GM19397 (cell line): Measurements from ENCODE around the gene CALCOCO1.
"Not testable (repeated sequence)": the region's sequence is repeated elsewhere in the genome, so short reads cannot be mapped to it uniquely, and the experiment has no call there.

Source experiments
- ATAC-seq: cut with Tn5 transposase; IDR thresholded peaks from one replicate; pipeline ENCODE4 v1.9.1; 2021; ENCODE audit warnings: mild to moderate bottlenecking, moderate library complexity; ENCODE audit not compliant: unreplicated experiment

CALCOCO1 gene, protein sequence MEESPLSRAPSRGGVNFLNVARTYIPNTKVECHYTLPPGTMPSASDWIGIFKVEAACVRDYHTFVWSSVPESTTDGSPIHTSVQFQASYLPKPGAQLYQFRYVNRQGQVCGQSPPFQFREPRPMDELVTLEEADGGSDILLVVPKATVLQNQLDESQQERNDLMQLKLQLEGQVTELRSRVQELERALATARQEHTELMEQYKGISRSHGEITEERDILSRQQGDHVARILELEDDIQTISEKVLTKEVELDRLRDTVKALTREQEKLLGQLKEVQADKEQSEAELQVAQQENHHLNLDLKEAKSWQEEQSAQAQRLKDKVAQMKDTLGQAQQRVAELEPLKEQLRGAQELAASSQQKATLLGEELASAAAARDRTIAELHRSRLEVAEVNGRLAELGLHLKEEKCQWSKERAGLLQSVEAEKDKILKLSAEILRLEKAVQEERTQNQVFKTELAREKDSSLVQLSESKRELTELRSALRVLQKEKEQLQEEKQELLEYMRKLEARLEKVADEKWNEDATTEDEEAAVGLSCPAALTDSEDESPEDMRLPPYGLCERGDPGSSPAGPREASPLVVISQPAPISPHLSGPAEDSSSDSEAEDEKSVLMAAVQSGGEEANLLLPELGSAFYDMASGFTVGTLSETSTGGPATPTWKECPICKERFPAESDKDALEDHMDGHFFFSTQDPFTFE

DNA sequence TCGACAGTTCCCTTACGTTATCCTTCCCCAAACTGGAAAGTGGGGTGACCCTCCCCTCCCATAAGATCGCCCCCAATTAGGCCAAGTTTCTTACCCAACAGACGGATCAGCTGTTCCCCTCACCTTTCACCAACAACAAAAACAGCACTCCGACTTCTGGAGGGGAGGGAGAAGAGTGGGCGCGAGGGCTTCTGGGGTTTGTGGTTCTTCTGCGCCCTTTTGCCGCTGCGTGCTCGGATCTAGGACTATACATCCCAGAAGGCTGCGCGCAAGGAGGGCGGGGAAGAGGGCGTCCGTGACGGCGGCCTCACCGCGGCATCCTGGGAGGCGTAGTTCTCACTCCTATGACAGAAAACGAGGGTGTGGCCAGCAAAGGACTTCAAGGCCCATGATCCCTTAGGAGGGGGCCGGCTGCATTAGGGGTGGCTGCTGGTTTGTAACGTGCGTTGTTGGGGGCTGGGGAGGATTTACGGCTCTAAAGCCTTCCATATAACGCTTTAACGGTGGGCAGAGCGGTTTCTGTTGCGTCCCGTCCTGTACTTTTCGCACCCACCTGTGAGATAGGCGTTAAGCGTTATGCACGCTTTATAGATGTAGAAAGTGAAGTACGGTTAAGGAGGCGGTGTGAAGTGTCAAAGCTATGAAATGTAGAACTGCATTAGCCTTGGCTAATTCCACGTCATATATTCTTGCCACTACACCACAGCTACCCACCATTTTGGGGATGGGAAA lies at the start of gene CALCOCO1:
Gene CALCOCO1, minus strand, starts transcription at position 143 of the 732 bp plus-strand sequence. CDS start 2,210 bp downstream, outside the sequence.
- ATAC-seq = peak; percentile 99

DNA sequence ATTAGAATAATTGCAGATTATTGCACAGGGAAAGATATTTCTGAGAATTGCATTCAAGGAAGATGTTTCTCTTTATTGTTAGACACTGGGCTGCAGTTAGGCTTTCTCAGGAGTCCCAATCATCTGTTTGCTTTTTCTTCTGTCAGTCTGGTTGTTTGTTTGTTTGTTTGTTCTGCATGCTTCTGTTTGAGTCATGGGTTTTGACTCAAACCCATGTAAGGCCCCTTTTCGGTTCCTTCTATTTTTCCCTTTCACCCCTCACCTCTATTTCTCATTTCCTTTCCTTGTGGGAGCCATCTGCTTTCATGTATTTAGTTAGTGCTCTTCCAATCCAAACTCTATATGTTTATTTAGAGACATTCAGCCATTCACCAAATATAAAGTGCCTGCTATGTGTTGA lies 49.6 kb upstream of the CALCOCO1 start:
- ATAC-seq = no peak

DNA sequence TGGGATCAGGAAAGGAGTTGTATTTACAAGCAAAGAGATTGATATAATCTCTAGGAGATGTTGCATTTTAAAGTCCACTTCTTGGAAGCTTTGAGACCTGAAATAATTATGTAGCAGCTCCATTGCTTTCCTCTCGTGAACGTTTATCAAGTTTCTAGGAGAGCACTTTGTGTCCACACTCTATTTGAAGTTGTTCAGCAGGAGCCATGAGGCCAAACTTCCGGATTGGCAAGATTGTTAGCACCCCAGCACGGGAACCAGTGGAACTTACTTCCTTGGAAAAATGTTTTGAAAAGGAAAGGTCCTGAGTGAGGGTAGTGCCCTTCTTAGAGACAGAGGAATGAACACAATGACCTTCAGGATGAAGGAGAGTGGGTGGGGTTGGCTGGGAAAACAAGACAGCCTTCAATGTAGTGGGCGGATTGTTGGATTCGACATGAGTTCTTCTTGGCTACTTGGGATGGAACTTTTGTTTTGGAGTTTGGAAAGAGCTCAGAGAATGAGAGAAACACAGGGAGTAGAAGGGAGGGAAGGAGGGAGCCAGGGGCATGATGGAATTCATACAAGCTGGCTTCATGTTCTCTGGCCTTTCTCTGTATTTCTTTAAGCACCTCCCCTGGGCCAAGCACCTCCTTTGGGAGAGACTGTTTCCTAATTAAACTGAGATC lies 48.4 kb upstream of the CALCOCO1 start:
- ATAC-seq = no peak

DNA sequence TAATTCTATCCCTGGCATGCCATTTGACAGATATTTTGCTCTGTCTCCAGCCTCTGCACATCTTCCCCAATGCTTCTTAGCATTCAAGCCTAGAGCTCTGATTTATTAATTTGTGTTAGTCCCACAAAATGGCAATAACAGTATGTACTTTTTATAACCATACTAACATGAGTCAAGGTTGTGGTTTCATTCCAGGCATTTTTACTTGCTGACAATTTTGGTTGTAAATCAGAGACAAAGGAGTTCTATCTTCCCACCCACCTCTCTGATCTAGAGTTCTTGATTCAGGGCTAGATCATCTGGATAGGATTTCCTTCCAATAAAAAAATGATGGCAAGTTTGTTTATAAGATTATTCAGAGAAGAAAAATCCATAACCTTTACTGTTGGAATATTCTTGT lies 43.0 kb upstream of the CALCOCO1 start:
- no peak for ATAC-seq

DNA sequence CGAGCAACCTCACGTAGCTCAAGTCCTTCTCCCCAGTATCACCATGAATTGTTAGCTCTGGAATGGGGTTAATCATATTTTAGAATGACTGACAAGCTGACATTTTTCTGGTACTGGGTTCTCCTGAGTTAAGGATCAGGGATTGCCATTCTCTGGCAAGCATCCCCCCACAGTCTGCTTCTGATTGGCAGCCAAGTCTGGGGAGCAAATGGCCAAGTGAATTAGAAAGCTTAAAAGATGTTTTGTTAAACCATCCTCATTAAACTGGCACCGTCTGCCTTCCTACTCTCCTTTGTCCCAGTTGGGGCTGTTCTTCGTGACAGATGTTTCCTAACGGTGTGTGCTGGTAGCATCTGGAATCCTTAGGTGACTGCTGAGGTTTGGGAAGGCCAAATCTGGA lies 41.7 kb upstream of the CALCOCO1 start:
- no peak for ATAC-seq

DNA sequence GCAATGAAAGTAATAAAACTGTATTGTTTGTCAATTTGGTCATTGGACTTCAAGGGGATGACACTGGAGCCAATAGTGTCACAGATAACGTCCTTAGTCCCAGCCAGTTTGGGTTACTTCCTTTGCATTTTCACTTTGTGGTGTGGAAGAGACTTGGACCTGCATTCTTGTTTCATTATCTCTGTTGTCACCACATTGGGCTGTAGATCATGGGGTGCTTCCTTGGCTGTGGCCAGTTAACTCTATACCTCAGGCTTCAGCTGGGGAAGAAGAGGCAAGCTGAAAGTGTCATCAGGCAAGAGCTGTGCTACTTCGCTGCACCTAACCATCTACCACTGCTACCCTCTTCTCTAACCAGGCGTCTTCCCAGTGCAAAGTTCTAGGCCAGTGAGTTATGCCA lies 39.6 kb upstream of the CALCOCO1 start:
- no peak for ATAC-seq

DNA sequence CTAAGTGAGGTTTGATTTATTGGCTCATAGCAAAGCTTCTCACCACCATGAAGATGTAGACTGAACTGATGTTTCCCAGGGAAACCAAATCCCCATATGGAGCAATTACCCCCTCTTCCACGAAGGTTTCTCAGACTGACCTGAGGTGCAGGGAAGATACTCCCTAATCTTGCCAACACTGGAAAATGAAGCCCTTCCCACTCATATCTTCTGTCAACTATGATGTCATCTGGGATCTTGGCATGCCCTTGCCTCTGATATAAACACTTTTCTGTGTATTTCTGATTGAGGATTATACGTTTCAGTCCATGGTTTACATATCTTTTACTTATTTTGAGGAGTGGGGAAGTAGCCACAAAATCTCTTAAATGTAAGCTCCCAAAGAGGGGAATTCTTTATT lies 38.6 kb upstream of the CALCOCO1 start:
- ATAC-seq = no peak

DNA sequence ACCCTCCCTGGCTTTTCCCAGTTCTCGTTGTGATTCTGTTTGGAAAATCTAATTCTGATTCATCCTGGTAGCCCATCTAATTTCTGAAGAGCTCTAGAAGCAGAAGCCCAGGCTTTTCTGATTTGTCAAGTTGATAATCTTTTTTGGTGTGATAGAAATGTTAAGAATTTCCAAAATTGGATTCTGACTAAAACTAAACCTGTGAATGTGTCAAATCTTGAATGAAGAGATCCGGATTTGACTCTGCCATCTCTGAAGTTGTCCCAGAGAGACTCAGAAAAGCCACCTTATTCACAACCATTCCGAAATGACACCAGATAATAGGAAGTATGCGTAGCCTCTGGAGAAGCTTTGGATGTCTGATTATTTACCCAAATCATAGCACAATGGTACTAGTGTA lies 37.4 kb upstream of the CALCOCO1 start:
- no peak for ATAC-seq

DNA sequence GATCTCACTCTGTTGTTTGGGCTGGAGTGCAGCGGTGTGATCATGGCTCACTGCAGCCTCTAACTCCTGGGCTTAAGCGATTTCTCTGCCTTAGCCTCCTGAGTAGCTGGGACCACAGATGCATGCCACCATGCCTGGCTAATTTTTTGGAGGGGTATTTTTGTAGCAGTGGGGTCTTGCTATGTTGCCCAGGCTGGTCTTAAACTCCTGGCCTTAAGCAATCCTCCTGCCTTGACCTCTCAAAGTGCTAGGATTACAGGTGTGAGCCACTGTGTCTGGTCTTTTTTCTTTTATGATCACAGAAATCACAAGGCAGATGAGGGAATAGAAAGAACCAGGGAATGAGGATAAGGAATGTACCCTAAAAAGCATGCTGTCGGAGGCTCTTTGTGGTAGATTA lies 35.5 kb upstream of the CALCOCO1 start:
- ATAC-seq = not testable (repeated sequence)

DNA sequence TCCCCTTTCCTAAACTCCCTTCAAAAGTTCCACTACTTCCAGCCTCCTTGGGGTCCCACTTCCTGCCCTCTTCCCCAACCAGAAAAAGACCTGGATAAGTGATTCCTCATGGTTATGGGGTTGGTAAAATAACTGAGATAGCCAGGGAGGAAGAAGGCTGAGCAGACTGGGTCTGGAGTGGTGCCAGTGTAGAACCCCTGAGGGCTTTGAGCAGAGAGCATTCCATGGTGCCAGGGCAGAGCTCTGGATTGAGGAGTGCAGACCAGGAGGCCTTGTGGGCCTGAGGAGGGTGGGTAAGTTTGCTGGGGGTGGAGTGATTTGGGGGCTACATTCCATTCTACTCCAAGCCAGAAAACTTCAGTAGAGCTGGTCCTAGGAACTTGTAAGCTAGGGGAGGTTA lies 34.1 kb upstream of the CALCOCO1 start:
- no peak for ATAC-seq

DNA sequence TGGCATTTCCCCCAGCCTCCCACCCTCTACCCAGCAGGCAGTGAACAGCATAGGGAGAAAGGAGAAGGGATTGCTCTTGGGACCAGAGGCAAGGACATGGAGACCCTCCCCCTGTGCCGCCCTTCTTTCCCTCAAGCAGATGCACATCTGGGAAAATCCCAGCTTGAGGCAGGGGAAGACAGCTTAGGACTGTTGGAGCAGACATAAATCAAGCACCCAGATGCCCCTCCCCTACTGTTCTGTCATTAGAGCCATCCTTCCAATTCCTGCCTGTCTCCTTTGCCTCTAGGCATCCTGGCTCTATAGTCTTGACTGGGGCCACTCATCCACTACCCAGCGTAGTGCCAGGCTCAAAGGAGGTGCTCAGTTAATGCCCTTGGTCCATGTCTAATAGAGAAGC lies 32.0 kb upstream of the CALCOCO1 start:
- no peak for ATAC-seq

DNA sequence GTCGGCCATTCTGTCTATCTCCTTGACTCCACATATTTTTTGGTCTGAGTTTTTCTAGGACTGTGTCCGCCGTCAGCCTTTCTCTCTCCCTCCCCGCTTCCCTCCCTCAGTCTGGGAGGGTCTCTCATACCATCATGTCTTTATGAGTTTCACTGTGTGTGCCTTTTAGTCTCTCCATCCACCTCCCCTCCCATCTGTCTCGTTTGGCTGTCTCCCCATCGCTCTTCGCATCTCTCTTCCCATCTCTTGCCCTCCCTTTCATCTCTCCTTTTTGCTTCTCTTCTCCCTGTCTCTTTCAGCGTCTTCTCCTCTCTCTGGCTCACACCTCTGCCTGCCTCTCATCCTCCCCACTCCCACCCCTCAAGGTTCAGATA lies 31.5 kb upstream of the CALCOCO1 start:
- no peak for ATAC-seq

DNA sequence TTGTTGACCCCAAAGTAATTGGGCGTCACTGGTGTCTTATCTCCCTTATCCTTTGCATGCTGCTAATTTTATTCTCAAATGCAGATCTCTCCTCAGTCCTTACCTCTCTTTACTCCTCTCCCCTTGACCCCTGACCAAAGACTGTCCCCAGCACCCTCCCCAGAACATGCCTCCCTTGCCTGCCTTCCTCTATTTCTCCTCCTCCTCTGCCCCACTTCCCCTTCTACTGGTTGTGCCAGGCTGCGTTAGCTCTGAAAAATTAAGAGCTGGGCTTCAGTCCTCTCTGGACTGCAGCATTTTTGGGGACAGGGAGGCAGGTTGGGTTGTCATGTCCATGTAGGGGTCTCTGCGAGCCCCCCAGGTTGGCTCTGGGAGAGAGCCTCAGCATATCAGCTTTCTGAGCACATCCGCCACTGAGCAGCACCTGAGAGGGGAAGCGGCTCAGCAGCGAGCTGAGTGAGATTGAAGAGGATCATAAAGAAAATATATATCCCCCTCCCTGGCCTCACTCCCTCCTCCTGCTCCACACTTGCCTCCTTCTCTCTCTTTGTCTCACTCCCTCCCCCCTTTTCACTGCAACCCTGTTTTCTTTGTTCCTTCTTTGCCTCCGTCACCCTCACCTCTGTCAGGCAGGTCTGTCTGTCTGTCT lies 31.0 kb upstream of the CALCOCO1 start:
- ATAC-seq = no peak

DNA sequence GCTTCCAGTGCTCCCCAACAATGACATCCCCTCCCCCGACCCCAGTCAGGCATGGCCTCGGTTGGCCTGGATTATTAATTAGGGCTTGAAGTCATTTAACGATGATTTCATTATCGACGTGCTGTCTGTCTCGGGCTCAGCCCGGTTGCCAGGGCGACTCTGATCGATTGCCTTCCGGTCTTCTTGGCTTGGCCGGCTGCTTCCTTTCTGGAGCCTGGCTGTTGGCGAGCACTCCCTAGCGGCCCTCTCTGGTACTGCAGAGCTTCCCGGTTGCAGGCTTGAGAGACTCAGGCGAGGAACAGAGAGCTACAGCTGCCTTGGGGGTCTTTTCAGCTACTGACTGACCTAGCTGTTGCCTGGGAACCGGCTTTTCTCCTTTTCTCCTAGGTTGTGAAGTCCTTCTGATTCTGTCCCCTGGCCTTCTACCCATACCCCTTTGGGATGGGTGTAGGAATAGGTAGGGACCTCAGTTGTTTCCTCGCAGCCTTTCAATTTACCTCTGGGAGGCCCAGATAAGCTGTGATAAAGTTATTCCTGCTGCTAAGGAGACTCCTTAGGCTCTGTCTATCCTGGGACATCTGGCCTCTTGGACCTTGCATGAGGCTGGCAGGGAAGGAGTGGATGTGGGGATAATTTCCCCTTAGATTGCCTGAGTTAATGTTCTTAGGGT lies 30.0 kb upstream of the CALCOCO1 start:
- ATAC-seq = peak; percentile 66

DNA sequence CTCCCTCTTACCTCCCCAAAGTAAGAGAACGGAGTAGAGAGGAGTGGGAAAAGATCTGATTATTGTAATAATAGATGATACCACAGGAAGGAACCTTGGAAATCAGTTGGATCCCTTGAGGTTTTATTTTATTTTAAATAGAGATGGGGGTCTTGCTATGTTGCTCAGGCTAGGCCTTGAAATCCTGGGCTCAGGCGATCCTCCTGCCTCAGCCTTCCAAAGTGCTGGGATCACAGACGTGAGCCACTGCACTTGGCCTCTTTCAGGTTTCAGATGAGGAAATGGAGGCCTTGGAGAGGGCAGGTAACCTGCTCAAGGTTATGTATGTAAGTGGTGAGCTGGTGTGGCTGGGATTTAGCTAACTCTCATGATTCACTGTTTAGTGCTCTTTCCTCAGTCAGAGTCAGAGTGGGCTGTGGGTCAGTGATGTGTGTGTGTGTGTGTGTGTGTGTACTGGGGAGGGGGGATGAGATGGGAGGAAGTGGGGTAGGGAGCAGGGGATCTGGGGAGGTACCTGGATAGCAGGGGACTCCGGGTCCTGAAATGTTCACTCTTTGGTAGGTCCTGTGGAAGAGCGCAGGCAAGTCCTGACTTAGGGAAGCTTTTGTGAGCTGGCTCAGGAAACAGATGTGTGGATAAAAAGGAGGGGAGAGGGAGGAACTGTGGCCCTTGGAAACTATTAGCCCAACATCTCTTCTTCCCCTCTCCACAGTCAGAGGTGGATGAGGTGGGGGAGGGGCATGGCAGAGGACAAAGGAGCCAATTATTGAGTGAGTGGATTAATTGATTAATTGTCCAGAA lies 29.2 kb upstream of the CALCOCO1 start:
- no peak for ATAC-seq

DNA sequence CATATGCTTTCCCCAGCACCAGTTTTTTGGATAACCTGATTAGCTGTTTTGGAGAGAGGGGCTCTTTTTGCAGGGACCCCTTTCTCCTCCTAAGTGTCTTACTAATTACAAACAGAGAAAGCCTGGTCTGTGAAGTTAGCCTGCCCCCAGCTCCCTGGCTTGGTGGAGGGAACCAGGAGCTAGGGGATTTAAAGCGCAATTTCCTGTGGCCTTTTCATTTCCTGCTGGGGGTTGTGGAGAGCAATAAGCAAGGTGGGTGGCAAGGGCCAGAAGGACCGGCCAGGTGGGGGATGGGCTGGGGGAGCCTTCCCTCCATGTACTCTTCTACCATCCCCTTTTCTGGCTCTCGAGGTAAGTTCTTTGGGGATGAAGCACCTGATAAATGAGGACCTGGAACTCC lies 28.6 kb upstream of the CALCOCO1 start:
- no peak for ATAC-seq

DNA sequence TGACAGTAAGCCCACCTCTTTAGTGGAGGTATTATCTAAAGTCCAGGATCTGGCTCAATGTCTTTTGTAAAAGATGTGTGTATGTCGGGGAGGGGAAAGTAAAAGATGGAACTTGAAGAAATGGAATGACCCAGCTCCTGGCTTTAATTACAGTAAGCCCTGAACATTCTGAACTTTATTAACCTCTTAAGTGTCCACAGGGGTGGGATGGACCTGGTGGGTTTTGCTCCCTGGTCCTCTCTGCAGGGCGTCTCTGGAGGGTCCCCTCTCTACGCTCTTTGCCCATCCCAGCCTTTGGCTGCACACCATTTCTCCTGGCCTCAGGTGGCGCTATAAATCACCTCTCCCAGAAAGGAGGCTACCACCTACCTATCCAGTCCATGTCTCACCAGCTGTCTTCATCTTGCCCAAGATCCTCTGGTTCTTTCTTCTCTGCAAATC lies 28.2 kb upstream of the CALCOCO1 start:
- ATAC-seq = no peak

DNA sequence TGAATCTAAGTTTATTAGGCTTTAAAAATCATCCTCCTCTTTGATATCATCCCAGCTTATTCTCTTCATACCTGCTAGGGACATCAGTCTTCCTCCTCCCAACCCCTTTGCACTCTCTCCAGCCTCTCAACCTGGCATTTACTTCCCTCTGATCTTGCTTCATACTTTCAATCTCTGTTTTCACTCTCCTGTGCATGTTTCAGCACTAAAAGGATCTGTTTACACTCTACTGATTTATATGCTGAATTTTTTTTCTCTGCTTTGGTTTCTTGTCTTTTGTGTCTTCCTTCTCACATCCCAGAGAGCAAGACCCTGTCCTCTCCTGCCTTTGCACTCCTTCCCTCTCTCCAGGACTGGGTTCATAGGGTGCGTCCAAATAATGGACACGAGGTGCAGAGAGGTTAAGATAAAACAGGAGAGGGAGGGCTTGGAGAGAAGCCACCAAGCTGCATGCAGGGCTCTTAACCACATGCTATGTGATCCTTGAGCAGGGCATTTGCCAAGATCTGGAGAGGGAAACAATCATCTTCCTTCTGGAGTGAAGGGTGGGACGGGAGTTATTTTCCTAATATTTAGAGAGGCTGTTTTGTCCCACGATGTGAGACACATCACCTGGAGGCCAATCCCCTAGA lies 27.5 kb upstream of the CALCOCO1 start:
- no peak for ATAC-seq

DNA sequence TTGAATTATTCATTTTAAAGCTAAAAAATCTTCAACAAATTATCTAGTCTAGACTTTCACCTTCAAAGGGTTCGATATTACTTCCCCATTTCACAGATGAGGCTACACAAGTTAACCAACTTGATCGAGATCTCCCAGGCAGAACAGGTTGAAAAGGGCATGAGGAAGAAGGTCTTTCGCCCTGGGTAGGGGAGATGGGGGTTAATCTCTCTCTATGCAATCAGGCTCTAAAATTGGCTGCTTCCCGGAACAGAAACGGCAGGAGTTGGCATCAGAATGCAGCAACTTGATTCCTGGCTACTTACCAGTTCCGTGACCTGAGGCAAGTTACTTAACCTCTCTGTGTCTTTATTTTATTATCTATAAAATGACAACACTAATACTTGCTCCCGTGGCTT lies 26.9 kb upstream of the CALCOCO1 start:
- ATAC-seq = no peak
